Naive thymus-derived CD4-positive, alpha-beta T cell (primary cell): ENCODE results near the gene DGAT2. TPM values are rescaled to one million over a fixed set of nuclear protein-coding genes. Genes with fewer than 3 reads are reported as not detected.

Experiments used
- ATAC-seq: fragments of 150-1000 bp; cut with Tn5 transposase; 2 replicates; pipeline ENCODE4 v1.10.0; 2021; ENCODE audit warnings: mild to moderate bottlenecking, moderate library complexity
- CTCF ChIA-PET: fragments of 350-600 bp; sonication (Branson Sonifier 250); formaldehyde crosslinking; loops from one replicate; lab custom pipeline; 2021; ENCODE audit warnings: antibody characterized with exemption; lab: Charles Lee
- POLR2A ChIA-PET: fragments of 350-600 bp; sonication (Branson Sonifier 250); formaldehyde crosslinking; loops from one replicate; lab custom pipeline; 2021; ENCODE audit warnings: antibody characterized with exemption, inconsistent platforms; lab: Charles Lee
- DNase-seq, 9 donors: peaks; one replicate each; pipeline versions ENCODE4 v3.0.0 to v3.0.0-alpha.2; 2020 to 2022; ENCODE audit warnings: mixed read lengths in 1 of 9
- H3K27ac ChIP-seq: one replicate; pipeline ENCODE4 v1.7.0; 2013; ENCODE audit warnings: mild to moderate bottlenecking, low read depth, low read length, moderate library complexity
- H3K27me3 ChIP-seq, 2 donors: one replicate each; pipeline ENCODE4 v1.7.0; 2013; ENCODE audit warnings: low read length in 2 of 2, mild to moderate bottlenecking in 2 of 2, moderate library complexity in 2 of 2; ENCODE audit not compliant: control insufficient read depth in 2 of 2, insufficient read depth in 2 of 2
- H3K36me3 ChIP-seq, 3 experiments: 1 replicate in 2 of 3; 2 replicates in 1 of 3; pipeline ENCODE4 v1.7.0; 2013; ENCODE audit warnings: low read length in 3 of 3, mild to moderate bottlenecking in 3 of 3, moderate library complexity in 1 of 3; ENCODE audit not compliant: insufficient read depth in 3 of 3, control insufficient read depth in 2 of 3
- H3K4me1 ChIP-seq, 2 donors: one replicate each; pipeline ENCODE4 v1.7.0; 2013; ENCODE audit warnings: low read length in 2 of 2, mild to moderate bottlenecking in 2 of 2, moderate library complexity in 1 of 2; ENCODE audit not compliant: control insufficient read depth in 2 of 2, insufficient read depth in 2 of 2
- H3K4me3 ChIP-seq: 2 replicates; pipeline ENCODE4 v1.7.0; 2013; ENCODE audit warnings: mild to moderate bottlenecking, low read length
- H3K9me3 ChIP-seq, 3 experiments: 1 replicate in 2 of 3; 2 replicates in 1 of 3; pipeline ENCODE4 v1.7.0; 2013; ENCODE audit warnings: low read length in 3 of 3; ENCODE audit not compliant: control insufficient read depth in 2 of 3
- H3K27ac Mint-ChIP-seq, 9 donors: one replicate each; pipeline ENCODE4 v1.8.0; 2020 to 2022; ENCODE audit warnings: mixed read lengths in 9 of 9, mild to moderate bottlenecking in 8 of 9, moderate library complexity in 5 of 9, inconsistent platforms in 2 of 9
- H3K27me3 Mint-ChIP-seq, 5 donors: one replicate each; pipeline ENCODE4 v1.8.0; 2021 to 2022; ENCODE audit warnings: mixed read lengths in 5 of 5, mild to moderate bottlenecking in 1 of 5
- H3K36me3 Mint-ChIP-seq, 5 donors: one replicate each; pipeline ENCODE4 v1.8.0; 2020 to 2022; ENCODE audit warnings: mixed read lengths in 5 of 5, mild to moderate bottlenecking in 3 of 5, inconsistent platforms in 1 of 5
- H3K4me1 Mint-ChIP-seq, 7 donors: one replicate each; pipeline ENCODE4 v1.8.0; 2020 to 2022; ENCODE audit warnings: mixed read lengths in 7 of 7, mild to moderate bottlenecking in 3 of 7, inconsistent platforms in 1 of 7
- H3K4me3 Mint-ChIP-seq, 10 donors: one replicate each; pipeline ENCODE4 v1.8.0; 2020 to 2022; ENCODE audit warnings: mild to moderate bottlenecking in 10 of 10, mixed read lengths in 10 of 10, moderate library complexity in 6 of 10, inconsistent platforms in 2 of 10
- H3K9me3 Mint-ChIP-seq, 11 donors: one replicate each; pipeline ENCODE4 v1.8.0; 2020 to 2022; ENCODE audit warnings: mixed read lengths in 11 of 11, mild to moderate bottlenecking in 4 of 11, inconsistent platforms in 1 of 11, moderate library complexity in 1 of 11
- intact Hi-C, 2 donors: fragments of 100-400 bp; cut with micrococcal nuclease; formaldehyde crosslinking; loops; one replicate each; pipeline ENCODE4 v1.15.1; 2023
- polyA plus RNA-seq, 2 donors: library from polyadenylated mRNA; unstranded; fragments of 300-500 nt; fragmentation: Illumina TruSeq; gene quantifications; one replicate each; pipeline ENCODE4 v1.2.3, GENCODE V29; 2021
- total RNA-seq, 6 experiments: library from RNA in 5 of 6; stranded (reverse) in 5 of 6; gene quantifications; 1 replicate in 5 of 6; 2 replicates in 1 of 6; pipeline ENCODE4 v1.2.3 and lab custom pipeline; 2021 to 2026

DGAT2 gene
- total and polyA plus RNA-seq, 7 experiments from 2014 or later = 0.30 to 8.5 (median 0.58) TPM

GRCh38 chr11:75801362-75802020 lies 32.9 kb downstream of the DGAT2 start:
- ChIA-PET CTCF (interaction anchor here (1.0 to 5.7 kb wide), 5 partner anchors 9 to 73 kb away, joined by 3 to 118 read pairs (median 4); partner anchors contain the start of gene UVRAG), POLR2A (no interaction called here)
- ATAC-seq (peak; percentile 43), DNase-seq (no peak)
- no peaks in the 10 kb centered on the region for H3K27me3 ChIP-seq
- Mint-ChIP-seq H3K27ac (peak overlapping the region in 5 of 9 donors; percentile 8 to 66 (median 30)), H3K4me3 (peak overlapping the region in 1 of 10 donors; percentile 9), H3K4me1 (peaks cover 0 to 22% (median 11%) of the 10 kb centered on the region in 7 donors), H3K9me3 (no peaks in the 10 kb centered on the region), H3K36me3 (no peaks in the 10 kb centered on the region), H3K27me3 (no peaks in the 10 kb centered on the region)
- no peak overlapping the region for H3K4me3 ChIP-seq
- no peak overlapping the region for H3K27ac ChIP-seq
- no peaks in the 10 kb centered on the region for H3K36me3 ChIP-seq
- no peaks in the 10 kb centered on the region for H3K9me3 ChIP-seq
- peaks cover 0 to 14% of the 10 kb centered on the region in 2 donors for H3K4me1 ChIP-seq
- intact Hi-C loops = loop anchor here in 1 of 2 donors (5.0 kb wide), 1 partner anchor 34 kb away; the partner anchor contains the start of gene DGAT2

GRCh38 chr11:75802021-75802912 lies 33.7 kb downstream of the DGAT2 start:
- DNase-seq (no peak), ATAC-seq (no peak)
- no peaks in the 10 kb centered on the region for H3K9me3 Mint-ChIP-seq
- no peak overlapping the region for H3K4me3 Mint-ChIP-seq
- no peak overlapping the region for H3K4me3 ChIP-seq
- POLR2A ChIA-PET = interaction anchor here (0.5 kb wide), 1 partner anchor 62 kb away, joined by 3 read pairs; no protein-coding TSS in a partner anchor
- intact Hi-C loops = loop anchor here in 1 of 2 donors (5.0 kb wide), 1 partner anchor 35 kb away; the partner anchor contains the start of gene DGAT2
- no peak overlapping the region for H3K27ac ChIP-seq
- CTCF ChIA-PET = interaction anchor here (0.6 to 5.7 kb wide), 13 partner anchors 8 to 350 kb away, joined by 3 to 118 read pairs (median 4); partner anchors contain the start of gene UVRAG
- H3K27me3 Mint-ChIP-seq = no peaks in the 10 kb centered on the region
- no peaks in the 10 kb centered on the region for H3K9me3 ChIP-seq
- H3K36me3 Mint-ChIP-seq = no peaks in the 10 kb centered on the region
- no peaks in the 10 kb centered on the region for H3K36me3 ChIP-seq
- peak overlapping the region in 1 of 9 donors; percentile 33 for H3K27ac Mint-ChIP-seq
- peaks cover 0 to 22% (median 11%) of the 10 kb centered on the region in 7 donors for H3K4me1 Mint-ChIP-seq
- H3K27me3 ChIP-seq = no peaks in the 10 kb centered on the region
- peaks cover 0 to 14% of the 10 kb centered on the region in 2 donors for H3K4me1 ChIP-seq

- intact Hi-C loops = loop anchor here (1.0 to 5.0 kb wide), 6 partner anchors 12 to 515 kb away; partner anchors contain the start of genes DGAT2 (in 1 of the 2) and UVRAG (in 1 of the 2)
- no peaks in the 10 kb centered on the region for H3K36me3 ChIP-seq
- DNase-seq (peak; percentile 39 to 67 (median 54)), ATAC-seq (peak; percentile 91)
- H3K9me3 ChIP-seq = no peaks in the 10 kb centered on the region
- H3K4me3 ChIP-seq = no peak overlapping the region
- H3K9me3 Mint-ChIP-seq = no peaks in the 10 kb centered on the region
- no peaks in the 10 kb centered on the region for H3K27me3 ChIP-seq
- H3K4me1 ChIP-seq = peaks cover 0 to 14% of the 10 kb centered on the region in 2 donors
- POLR2A ChIA-PET = interaction anchor here (0.5 kb wide), 1 partner anchor 62 kb away, joined by 3 read pairs; no protein-coding TSS in a partner anchor
- no peak overlapping the region for H3K4me3 Mint-ChIP-seq
- H3K27me3 Mint-ChIP-seq = no peaks in the 10 kb centered on the region
- no peak overlapping the region for H3K27ac Mint-ChIP-seq
- H3K27ac ChIP-seq = no peak overlapping the region
- H3K36me3 Mint-ChIP-seq = no peaks in the 10 kb centered on the region
- CTCF ChIA-PET = interaction anchor here (0.6 to 5.7 kb wide), 16 partner anchors 10 to 714 kb away, joined by 3 to 118 read pairs (median 4); partner anchors contain the start of gene UVRAG
- peaks cover 0 to 22% (median 11%) of the 10 kb centered on the region in 7 donors for H3K4me1 Mint-ChIP-seq
Measured at GRCh38 chr11:75802913-75803820, 34.6 kb downstream of the DGAT2 start.

- Mint-ChIP-seq H3K27me3 (peaks cover 0 to 4% (median 0%) of the 10 kb centered on the region in 5 donors), H3K27ac (no peak overlapping the region), H3K9me3 (peaks cover 0 to 2% (median 0%) of the 10 kb centered on the region in 11 donors), H3K4me3 (no peak overlapping the region), H3K36me3 (no peaks in the 10 kb centered on the region), H3K4me1 (peaks cover 0 to 9% (median 7%) of the 10 kb centered on the region in 7 donors)
- ChIA-PET POLR2A (no interaction called here), CTCF (no interaction called here)
- Histone ChIP-seq H3K27me3 (no peaks in the 10 kb centered on the region), H3K9me3 (no peaks in the 10 kb centered on the region), H3K27ac (no peak overlapping the region), H3K4me3 (no peak overlapping the region), H3K4me1 (peaks cover 2 to 4% of the 10 kb centered on the region in 2 donors), H3K36me3 (no peaks in the 10 kb centered on the region)
- intact Hi-C loops = no loop called here
- ATAC-seq = no peak
- peak in 1 of 9 donors; percentile 9 for DNase-seq
Measured at GRCh38 chr11:75809111-75809510, 40.5 kb downstream of the DGAT2 start.

GRCh38 chr11:75809991-75810390 lies 41.4 kb downstream of the DGAT2 start:
- Histone ChIP-seq H3K4me1 (peaks cover 5 to 7% of the 10 kb centered on the region in 2 donors), H3K36me3 (peaks cover 0 to 3% (median 0%) of the 10 kb centered on the region in 3 experiments), H3K27ac (no peak overlapping the region), H3K27me3 (no peaks in the 10 kb centered on the region), H3K4me3 (no peak overlapping the region), H3K9me3 (no peaks in the 10 kb centered on the region)
- ChIA-PET CTCF (interaction anchor here (1.1 kb wide), 1 partner anchor 8 kb away, joined by 3 read pairs; no protein-coding TSS in a partner anchor), POLR2A (no interaction called here)
- no peaks in the 10 kb centered on the region for H3K36me3 Mint-ChIP-seq
- peak overlapping the region in 1 of 9 donors; percentile 47 for H3K27ac Mint-ChIP-seq
- H3K4me3 Mint-ChIP-seq = no peak overlapping the region
- intact Hi-C loops = loop anchor here (5.0 to 10.0 kb wide), 7 partner anchors 245 to 1635 kb away; partner anchors contain the start of genes ACER3 (in 1 of the 2), C2CD3 (in 1 of the 2), PPME1 (in 1 of the 2) and RNF169 (in 1 of the 2)
- peaks cover 0 to 14% (median 7%) of the 10 kb centered on the region in 7 donors for H3K4me1 Mint-ChIP-seq
- no peak for ATAC-seq
- no peak for DNase-seq
- peaks cover 0 to 4% (median 0%) of the 10 kb centered on the region in 5 donors for H3K27me3 Mint-ChIP-seq
- H3K9me3 Mint-ChIP-seq = peaks cover 0 to 7% (median 0%) of the 10 kb centered on the region in 11 donors
